Stimulated activated CD4-positive, alpha-beta T cell treated with anti-CD3 and anti-CD28 coated beads, Interleukin-1b, Interleukin-23, amount 100 ng/mL, for 24 hours (primary cell): Measurements from ENCODE around the gene SNIP1.
A peak's percentile ranks its signal among the peaks of the same experiment; 100 is the strongest.
"Not testable (repeated sequence)": the region's sequence is repeated elsewhere in the genome, so short reads cannot be mapped to it uniquely, and the experiment has no call there.

Experiments used
- DNase-seq, 4 experiments: peaks; one replicate each; pipeline ENCODE4 v3.0.0-alpha.2; 2020; ENCODE audit warnings: low read depth in 4 of 4, low spot score in 1 of 4

SNIP1 gene

DNA sequence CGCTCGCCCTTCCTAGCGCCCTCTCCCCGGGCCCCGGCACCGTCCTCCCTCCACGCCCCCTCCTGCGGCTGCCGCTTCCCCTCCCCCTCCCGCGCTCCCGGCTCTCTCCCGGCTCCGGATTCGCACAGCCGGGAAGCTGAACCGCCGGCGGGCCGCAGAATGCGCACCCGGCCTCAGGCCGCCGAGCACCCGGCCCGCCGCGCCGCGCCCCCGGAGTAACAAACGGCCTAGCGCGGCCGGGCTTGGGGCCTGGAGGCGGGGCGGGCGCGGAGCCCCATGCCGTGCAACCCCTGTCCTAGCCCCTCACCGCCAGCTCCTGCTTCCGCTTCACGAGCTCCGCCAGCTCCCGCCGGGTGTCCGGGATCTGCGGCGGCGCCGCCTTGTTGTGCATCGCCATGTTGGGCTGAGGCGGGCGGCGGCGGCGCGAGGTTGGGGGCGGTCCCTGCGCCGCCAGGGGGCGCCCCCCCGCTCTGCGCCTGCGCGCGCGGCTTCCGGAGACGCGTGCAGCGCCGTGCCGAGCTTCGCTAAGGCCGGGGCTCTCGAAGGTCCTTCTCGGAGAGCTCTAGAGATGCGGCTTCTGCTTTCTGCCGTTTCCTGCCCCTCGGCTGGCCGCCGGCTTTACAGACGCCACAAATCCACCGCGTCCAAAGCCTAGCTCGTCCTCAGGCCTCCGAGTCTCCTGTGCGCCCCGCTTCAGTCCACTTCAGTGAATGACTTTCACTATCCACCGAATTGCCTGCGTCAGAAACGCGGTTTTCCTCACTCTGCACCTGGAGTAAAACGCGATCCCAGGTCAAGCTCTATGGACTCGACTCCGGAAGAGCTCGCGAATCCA, 39.5 kb downstream of the SNIP1 start, which contains the start of gene MEAF6:
Gene MEAF6 (minus strand): TSS at position 417 of the 835 bp plus-strand sequence. CDS start 20 bp downstream, at position 397.
- DNase-seq, result peak; percentile 68 to 74 (median 72)

DNA sequence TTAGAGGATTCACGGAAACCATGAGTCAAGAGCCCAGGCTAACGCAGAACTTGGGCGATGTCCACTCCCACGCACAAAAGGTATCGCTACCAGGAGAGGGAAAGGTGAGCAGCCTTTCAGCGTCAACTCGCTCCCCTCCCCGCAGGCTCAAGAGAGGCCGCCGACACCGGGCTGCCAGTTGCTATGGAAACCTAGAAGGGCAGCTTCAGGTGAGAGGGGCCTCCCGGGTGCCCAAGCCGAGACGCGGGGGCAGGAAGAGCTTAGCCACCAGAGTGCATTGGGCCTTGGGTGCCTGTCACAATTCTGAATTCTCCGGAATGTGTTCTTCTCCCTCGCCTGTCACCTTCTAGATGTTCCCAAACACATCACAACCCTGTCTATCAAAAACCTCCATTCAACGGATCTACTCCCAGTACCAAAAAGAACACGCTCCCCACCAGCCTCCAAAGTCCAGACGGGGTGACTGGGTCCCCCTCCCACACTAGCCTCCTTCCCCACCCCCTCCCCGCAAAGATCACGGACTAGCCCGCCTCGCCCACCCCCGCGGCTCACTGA, 40.2 kb downstream of the SNIP1 start:
- peak; percentile 16 to 48 (median 34) for DNase-seq

DNA sequence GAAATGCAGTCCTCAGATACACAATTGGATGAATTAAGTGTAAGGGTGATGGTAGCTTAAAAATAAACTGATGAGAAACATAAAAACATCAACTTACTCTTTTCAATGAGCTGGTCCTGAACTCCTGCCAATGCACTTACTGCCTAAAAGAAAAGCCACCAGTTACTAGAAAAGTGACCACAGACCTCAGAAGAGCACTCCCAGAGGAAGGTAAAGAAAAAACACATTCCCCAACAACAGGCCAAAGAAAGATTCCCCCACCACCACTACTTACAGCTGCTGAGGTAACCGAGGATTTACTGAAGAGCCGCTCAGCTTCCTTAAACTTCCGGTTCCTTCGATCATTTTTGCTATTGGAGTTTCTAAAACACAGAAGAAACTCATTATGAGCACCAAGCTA, 44.9 kb downstream of the SNIP1 start:
- no peak for DNase-seq

DNA sequence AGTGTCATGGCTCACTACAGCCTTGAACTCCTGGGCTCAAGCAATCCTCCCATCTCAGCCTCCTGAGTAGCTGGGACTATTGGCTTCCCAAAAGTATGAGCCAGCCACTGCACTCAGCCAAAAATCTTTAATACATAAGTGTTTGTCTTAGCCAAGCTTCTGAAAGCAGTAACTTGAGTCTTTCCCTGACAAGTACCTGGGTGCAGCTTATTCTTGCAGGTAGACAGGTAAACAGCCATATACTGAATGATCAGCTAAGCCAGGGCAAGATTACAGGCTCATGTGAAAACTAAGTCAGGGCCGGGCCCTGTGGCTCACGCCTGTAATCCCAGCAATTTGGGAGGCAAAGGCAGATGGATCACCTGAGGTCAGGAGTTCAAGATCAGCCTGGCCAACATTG, 47.4 kb downstream of the SNIP1 start:
- no peak for DNase-seq

DNA sequence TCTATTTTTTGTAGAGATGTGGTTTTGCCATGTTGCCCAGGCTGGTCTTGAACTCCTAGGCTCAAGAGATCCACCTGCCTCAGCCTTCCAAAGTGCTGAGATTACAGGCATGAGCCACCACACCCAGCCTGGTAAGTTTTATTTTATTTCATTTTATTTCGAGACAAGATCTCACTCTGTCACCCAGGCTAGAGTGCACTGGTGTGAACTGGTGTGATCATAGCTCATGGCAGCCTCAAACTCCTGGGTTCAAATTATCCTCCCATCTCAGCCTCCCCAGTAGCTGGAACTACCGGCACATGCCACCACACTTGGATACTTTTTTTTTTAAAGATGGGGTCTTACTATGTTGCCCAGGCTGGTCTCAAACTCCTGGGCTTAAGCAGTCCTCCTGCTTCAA, 51.3 kb downstream of the SNIP1 start:
- DNase-seq, result not testable (repeated sequence)

DNA sequence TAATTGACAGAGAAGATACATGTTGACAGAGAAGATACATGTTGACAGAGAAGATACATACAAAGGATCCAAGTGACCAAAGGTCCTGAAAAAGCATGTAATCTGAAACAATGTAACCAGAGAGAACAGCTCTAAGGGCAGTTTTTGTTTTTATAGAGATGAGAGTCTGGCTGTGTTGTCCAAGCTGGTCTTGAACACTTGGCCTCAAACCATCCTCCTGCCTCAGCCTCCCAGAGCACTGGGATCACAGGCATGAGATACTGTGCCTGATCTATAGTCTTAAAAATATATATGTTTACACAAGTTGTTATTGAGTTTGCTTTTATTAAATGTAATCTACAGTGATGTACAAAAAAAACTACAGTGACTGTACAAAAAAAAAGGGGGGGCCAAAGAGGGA, 52.0 kb downstream of the SNIP1 start:
- no peak for DNase-seq

DNA sequence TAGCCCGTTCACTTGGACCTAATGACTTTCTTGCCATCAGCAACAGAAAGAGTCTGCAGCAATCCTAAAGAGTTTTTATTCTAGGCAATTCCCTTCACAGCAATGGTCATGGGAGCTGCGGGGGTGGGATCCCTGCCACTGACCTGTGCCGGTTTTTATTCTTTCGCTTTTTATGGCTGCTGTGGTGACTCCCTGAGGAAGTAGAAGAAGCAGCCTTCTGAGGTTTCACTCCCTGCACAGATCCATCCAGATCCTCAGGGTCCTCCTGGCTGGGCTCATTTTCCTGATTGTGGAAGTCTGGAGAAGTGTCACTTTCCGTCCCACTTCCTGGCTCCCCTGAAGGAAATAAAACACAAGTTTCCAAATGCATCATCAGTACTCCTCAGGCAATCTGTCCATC, 52.4 kb downstream of the SNIP1 start:
- no peak for DNase-seq

DNA sequence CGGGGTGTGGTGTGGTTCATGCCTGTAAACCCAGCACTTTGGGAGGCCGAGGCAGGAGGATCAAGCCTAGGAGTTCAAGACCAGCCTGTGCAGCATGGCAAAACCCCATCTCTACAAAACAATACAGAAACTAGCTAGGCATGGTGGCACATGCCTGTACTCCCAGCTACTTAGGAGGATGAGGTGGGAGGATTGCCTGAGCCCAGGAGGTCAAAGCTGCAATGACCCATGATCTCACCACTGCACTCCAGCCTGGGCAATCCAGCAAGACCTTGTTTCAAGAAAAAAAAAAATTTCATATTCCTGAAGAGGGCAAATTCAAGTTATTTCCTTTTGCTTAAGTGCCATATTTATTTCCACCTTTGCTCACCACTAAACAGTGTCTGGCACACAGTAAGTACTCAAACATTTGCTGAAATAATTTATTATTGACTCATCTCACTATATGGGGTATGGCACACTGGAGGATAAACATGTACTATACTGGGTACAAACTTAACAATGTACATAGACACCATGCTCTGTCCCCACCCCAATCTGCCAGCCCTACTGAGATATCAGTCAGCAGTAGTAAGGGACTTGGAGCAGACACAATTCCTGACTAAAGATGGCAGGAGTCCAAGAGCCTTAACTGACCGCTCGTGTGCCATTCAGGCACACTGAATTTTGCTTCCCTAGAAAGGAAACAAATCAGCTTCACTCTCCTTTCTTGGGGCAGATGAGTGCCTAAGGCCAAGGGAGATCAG, 55.0 kb downstream of the SNIP1 start:
- no peak for DNase-seq

DNA sequence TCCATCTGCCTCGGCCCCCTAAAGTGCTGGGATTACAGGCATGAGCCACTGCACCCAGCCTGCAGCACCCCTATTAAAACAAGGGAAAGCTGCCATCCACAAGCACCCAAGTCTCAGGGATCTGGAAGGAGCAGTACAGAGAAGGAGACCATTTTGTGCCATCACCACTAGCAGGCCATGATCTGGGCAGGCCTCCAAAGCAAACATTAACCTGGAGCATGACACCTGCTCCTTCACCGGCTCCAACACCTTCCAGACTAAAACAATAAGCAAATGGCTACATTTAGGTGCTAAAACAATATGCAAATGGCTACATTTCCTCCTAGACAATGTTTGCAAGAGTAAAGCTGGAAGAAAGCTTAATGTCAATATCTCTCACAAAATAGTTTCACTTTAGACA, 56.3 kb downstream of the SNIP1 start:
- no peak for DNase-seq

DNA sequence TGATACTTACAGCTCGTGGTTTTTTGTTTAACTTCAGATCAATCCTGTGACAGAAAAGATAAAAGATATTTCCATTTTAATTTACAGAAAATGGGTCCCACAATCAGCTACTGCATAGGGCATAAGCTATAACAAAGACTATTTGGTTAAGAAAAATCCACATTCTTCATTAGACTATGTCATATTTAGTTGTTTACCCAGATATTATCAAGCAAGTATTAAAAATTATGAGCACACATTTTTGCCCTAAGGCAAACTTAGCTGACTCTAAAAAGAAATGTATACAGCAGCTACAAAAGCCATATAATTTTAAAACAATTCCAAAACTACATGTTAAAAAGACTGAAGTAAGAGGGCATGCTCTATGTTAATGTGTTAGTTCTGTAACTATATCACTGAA, 58.2 kb downstream of the SNIP1 start:
- DNase-seq, result no peak

DNA sequence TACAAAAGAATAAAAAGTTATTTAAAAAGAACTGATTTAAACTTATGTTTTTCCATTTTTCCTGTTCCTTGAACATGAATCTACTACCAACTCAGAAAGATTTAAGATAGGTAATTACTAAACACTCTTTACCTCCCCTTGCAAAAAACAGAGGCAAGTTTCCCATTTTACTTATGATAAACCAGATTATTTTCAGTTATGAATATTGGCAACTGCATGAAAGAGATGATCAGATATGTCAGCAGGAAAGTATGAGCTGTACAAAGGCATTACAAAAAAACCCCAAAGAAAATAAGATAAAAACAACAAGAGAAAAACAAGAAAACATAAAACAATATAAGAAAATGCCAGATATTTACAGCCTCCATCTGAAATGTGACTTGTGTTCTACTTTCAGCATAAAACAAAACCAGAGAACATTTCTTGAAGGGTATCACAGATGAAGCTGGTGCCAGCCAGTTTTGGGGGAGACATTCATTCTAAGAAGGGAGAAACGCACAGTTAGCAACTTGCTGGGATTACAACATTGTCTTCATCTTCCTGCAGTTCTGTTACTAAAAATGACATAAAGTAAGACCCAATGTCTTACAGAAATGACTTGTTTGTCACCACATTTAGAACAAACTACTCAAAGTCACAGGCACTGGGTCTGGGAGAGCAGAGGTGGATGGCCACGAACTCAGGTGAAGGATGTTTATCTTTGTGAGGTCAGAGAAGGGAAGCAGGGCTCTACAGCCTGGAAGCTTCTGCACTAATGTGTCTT, 60.6 kb downstream of the SNIP1 start:
- no peak for DNase-seq

DNA sequence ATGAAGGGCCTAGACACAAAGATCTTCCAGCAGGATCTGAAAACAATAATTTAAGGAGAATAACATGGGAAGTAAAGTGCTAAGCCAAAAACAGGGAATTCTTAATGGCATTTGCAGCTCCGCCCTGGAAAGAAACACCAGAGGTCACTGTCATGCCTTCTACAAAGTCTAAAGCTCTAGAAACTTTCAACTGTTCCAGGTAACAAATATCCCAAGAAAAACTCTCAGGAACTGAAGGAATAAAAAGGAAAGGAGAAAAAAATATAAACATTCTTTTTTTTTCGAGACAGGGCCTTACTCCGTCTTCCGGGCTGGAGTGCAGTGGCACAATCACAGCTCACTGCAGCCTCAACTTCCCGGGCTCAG, 66.5 kb downstream of the SNIP1 start:
- DNase-seq, result no peak

DNA sequence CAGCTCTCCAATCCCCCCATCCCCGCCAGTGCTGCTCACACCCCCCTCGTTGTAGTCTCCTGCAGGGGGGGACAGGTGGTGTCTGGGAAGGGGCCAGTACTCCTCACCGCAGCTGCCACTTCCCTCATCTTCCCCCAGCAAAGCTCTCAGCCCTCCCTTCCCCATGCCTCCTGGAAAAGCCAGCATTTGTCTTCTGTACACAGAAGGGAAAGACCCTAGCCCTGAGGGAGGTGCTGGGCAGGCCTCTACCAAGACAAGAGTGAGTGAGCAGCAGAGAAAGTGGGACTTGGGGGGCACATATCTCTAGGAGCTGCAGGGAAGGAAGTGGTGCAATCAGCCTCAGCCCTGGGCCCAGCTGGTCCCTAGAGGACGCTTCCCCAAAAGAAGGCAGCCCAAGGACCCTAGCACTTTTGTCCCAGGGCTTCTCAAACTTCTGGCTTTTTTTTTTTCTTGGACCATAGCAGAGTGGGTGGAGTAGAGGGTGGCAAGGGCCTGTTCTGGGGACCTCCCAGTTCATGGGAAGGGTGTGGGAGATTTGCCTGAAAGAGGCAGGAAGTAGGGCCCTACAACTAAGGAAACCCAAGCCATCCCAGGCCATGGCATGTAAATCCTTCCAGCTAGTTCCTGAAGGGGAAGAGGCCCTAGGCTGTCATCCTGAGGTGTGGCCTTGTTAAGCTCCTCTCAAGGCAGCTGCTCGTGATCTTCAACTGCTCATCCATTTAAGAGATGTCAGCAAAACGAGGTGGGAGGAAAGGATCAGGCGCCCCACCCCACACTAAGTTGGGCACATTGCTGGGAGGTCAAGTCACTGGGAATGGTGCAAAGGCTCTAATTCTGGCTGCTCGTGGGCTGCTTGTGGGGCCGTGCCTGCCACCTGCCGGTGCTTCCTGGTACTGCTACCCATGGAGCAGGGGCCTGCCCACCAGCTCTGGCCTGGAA, 67.1 kb downstream of the SNIP1 start:
- peak in 2 of 4 experiments; percentile 61 to 81 for DNase-seq

DNA sequence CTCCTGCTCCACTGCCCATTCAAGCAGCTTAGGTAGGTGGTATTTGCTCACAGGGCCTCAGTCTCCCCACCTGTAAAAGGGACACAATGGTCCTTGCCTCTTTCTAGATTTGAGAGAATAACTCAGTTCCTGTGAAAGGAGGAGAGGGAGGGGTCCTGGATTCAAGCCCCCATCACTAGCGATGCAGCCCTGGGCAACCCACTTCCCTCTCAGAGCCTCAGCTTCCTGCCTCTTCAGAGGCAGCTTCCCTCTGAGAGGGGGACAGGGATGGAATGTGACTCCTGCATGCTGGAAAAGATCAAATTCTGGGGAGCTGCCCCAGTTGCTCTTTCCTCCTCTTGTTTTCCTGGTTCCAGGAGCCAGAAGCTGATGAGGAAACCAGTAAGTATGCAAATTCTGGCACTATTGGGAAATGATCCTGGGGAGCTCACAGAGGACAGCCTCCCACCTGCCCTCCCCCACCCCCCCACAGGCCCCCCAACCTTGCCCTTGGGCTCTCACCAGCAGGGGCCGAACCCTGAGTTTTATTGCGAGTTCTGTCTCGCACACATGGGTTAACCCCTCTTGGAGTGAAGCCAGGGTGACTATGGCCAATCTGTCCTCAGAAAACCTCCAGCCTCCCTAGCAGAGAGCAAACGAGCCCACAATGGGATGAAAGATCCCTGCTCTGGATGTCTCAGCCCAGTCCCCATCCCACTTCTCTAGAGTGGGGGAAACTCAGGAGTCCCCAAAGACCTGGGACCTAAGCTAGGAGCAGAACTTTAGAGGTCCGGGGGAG, 68.0 kb downstream of the SNIP1 start:
- no peak for DNase-seq
